ENCODE measurements around the gene UTF1. TPM values are rescaled to one million over a fixed set of nuclear protein-coding genes. Genes with fewer than 3 reads are reported as not detected.

The UTF1 gene
- polyA plus RNA-seq, 3 donors = 0.14 to 0.48 (median 0.24) TPM

DNA sequence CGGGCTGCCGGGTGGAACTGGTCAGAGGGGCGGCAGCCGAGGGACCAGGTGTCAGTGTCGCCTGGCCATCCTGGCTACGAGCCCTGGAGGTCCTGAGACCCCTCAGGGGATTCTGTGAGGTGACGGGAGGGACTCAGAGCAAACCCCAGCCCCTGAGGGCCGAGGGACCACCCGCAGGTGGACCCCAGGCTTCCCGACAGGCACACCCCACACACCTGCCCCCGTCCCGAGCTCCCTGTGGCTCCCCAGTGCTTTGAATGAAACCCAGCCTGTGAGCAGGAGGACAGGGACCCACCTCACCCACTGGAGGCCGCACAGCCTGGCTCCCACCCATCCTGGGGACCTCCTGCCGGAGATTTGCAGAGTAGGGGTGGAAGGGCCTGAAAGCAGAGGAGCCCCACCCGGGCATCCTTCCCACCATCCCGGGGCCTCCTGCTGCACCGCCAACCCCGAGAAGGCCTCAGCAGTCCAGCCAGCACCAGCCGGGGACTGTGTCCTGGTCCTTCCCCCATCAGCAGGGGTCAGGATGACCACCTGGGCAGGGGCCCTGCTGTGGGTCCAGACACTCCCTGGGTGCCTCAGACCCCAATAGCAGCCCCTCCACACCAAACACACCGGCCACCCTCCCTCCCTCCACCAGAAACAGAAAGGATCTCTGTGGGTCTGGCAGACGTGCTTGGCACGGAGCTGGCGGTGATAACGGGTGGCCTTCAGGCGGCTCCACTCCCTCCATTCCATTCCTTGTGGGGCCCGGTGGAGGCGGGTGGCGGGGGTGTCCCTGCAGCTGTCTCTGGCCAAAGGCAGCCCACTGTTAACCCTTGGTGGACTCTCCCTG, 21.6 kb downstream of the UTF1 start:
- Mint-ChIP-seq H3K27me3 (ENCODE audit: low read depth in 3 of 3) (peaks cover 14 to 32% (median 18%) of the 10 kb centered on the region in 3 donors), H3K4me1 (peaks cover 35% of the 10 kb centered on the region), H3K36me3 (no peaks in the 10 kb centered on the region), H3K27ac (peak overlapping the region in 3 of 7 donors; percentile 10 to 87 (median 63)), H3K4me3 (no peak overlapping the region), H3K9me3 (no peaks in the 10 kb centered on the region)
- WGBS (ENCODE audit: insufficient coverage) = 80% methylated on average over 20 of the region's 28 CpGs
- intact Hi-C loops (cut with micrococcal nuclease) = loop anchor here in 1 of 2 donors (10.0 kb wide), 1 partner anchor 107 kb away; no protein-coding TSS in a partner anchor
- Histone ChIP-seq H4K20me1 (ENCODE audit: insufficient read depth, low read length) (no peaks in the 10 kb centered on the region), H3K4me3 (replicated peaks in 1 of 3; ENCODE audit: low read depth in 2 of 3, low read length in 3 of 3) (no peak overlapping the region), H3K9ac (ENCODE audit: insufficient read depth, low read length, poor library complexity, severe bottlenecking) (no peak overlapping the region), H3K36me3 (replicated peaks in 1 of 2; ENCODE audit: control insufficient read depth in 1 of 2, insufficient read depth in 2 of 2, low read length in 2 of 2) (no peaks in the 10 kb centered on the region), H3K9me3 (replicated peaks in 1 of 2; ENCODE audit: control insufficient read depth in 1 of 2, insufficient read depth in 1 of 2, low read length in 2 of 2) (no peaks in the 10 kb centered on the region), H2AFZ (ENCODE audit: insufficient read depth, low read depth, low read length, poor library complexity, severe bottlenecking) (no peak overlapping the region), H3K4me2 (replicated peaks; ENCODE audit: extremely low read depth, low read length, poor library complexity, severe bottlenecking) (no peak overlapping the region), H3K4me1 (ENCODE audit: control insufficient read depth in 1 of 2, insufficient read depth in 2 of 2, low read length in 2 of 2) (peaks cover 20 to 38% of the 10 kb centered on the region in 2 donors), H3K27ac (ENCODE audit: low read depth in 1 of 2, low read length in 2 of 2) (no peak overlapping the region), H3K79me2 (ENCODE audit: insufficient read depth, low read length) (no peaks in the 10 kb centered on the region), H3K27me3 (ENCODE audit: control insufficient read depth in 2 of 2, insufficient read depth in 2 of 2, low read length in 2 of 2) (peaks cover 0 to 14% of the 10 kb centered on the region in 2 donors)
- TF ChIP-seq, protein P1, sequence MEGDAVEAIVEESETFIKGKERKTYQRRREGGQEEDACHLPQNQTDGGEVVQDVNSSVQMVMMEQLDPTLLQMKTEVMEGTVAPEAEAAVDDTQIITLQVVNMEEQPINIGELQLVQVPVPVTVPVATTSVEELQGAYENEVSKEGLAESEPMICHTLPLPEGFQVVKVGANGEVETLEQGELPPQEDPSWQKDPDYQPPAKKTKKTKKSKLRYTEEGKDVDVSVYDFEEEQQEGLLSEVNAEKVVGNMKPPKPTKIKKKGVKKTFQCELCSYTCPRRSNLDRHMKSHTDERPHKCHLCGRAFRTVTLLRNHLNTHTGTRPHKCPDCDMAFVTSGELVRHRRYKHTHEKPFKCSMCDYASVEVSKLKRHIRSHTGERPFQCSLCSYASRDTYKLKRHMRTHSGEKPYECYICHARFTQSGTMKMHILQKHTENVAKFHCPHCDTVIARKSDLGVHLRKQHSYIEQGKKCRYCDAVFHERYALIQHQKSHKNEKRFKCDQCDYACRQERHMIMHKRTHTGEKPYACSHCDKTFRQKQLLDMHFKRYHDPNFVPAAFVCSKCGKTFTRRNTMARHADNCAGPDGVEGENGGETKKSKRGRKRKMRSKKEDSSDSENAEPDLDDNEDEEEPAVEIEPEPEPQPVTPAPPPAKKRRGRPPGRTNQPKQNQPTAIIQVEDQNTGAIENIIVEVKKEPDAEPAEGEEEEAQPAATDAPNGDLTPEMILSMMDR (IDR thresholded peaks at IDR 0.05) = no peak
- DNase-seq = no peak

DNA sequence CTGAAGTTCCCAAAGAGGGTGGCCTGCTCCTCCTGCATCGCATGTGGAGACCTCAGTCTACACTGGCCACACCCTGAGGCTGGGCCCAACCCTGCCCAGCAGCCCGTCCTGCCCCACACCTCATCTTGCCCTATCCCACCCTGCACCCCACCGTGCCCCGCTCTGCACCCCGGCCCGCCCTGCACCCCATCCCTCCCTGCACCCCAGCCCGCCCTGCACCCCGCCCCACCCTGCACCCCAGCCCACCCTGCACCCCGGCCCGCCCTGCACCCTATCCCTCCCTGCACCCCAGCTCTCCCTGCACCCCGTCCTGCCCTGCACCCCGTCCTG, 22.2 kb downstream of the UTF1 start:
- TF ChIP-seq, protein P1 (IDR thresholded peaks at IDR 0.05) = no peak
- H3K27ac Mint-ChIP-seq = peak overlapping the region in 1 of 7 donors; percentile 63
- no peak overlapping the region for H3K4me3 ChIP-seq (replicated peaks in 1 of 3; ENCODE audit: low read depth in 2 of 3, low read length in 3 of 3)
- H3K27ac ChIP-seq (ENCODE audit: low read depth in 1 of 2, low read length in 2 of 2) = no peak overlapping the region
- H3K27me3 ChIP-seq (ENCODE audit: control insufficient read depth in 2 of 2, insufficient read depth in 2 of 2, low read length in 2 of 2) = peaks cover 0 to 12% of the 10 kb centered on the region in 2 donors
- H3K79me2 ChIP-seq (ENCODE audit: insufficient read depth, low read length) = no peaks in the 10 kb centered on the region
- no peak for DNase-seq
- H3K36me3 ChIP-seq (replicated peaks in 1 of 2; ENCODE audit: control insufficient read depth in 1 of 2, insufficient read depth in 2 of 2, low read length in 2 of 2) = no peaks in the 10 kb centered on the region
- H3K4me3 Mint-ChIP-seq = no peak overlapping the region
- peaks cover 12 to 27% (median 16%) of the 10 kb centered on the region in 3 donors for H3K27me3 Mint-ChIP-seq (ENCODE audit: low read depth in 3 of 3)
- H3K36me3 Mint-ChIP-seq = no peaks in the 10 kb centered on the region
- H3K9me3 ChIP-seq (replicated peaks in 1 of 2; ENCODE audit: control insufficient read depth in 1 of 2, insufficient read depth in 1 of 2, low read length in 2 of 2) = no peaks in the 10 kb centered on the region
- H3K4me1 Mint-ChIP-seq = peaks cover 37% of the 10 kb centered on the region
- no peak overlapping the region for H3K9ac ChIP-seq (ENCODE audit: insufficient read depth, low read length, poor library complexity, severe bottlenecking)
- intact Hi-C loops (cut with micrococcal nuclease) = loop anchor here in 1 of 2 donors (10.0 kb wide), 1 partner anchor 107 kb away; no protein-coding TSS in a partner anchor
- H2AFZ ChIP-seq (ENCODE audit: insufficient read depth, low read depth, low read length, poor library complexity, severe bottlenecking) = no peak overlapping the region
- peaks cover 26 to 40% of the 10 kb centered on the region in 2 donors for H3K4me1 ChIP-seq (ENCODE audit: control insufficient read depth in 1 of 2, insufficient read depth in 2 of 2, low read length in 2 of 2)
- no peaks in the 10 kb centered on the region for H3K9me3 Mint-ChIP-seq
- WGBS (ENCODE audit: insufficient coverage) = 77% methylated on average over 4 of the region's 12 CpGs
- H4K20me1 ChIP-seq (ENCODE audit: insufficient read depth, low read length) = no peaks in the 10 kb centered on the region
- no peak overlapping the region for H3K4me2 ChIP-seq (replicated peaks; ENCODE audit: extremely low read depth, low read length, poor library complexity, severe bottlenecking)

Measured in CD14-positive monocyte (primary cell).